H1 (cell line): ENCODE data around the gene G3BP1. TPM values are rescaled to one million over a fixed set of nuclear protein-coding genes. Genes with fewer than 3 reads are reported as not detected.

Source experiments
- CTCF ChIA-PET: fragments of 300-600 bp; sonication (Branson Sonifier 250); formaldehyde crosslinking; loops from one replicate; lab custom pipeline; 2021; ENCODE audit not compliant: partially characterized antibody; lab: Charles Lee
- POLR2A ChIA-PET: fragments of 300-600 bp; sonication (Branson Sonifier 250); formaldehyde crosslinking; loops from one replicate; lab custom pipeline; 2021; ENCODE audit warnings: inconsistent platforms; ENCODE audit not compliant: partially characterized antibody; lab: Charles Lee
- DNase-seq, 2 experiments: peaks; one replicate each; pipeline versions ENCODE4 v3.0.0 to v3.0.0-alpha.2; 2010 to 2022; ENCODE audit warnings: low spot score in 2 of 2, low read depth in 1 of 2, mixed read lengths in 1 of 2
- FAIRE-seq: peaks from 2 replicates; lab custom pipeline; 2011; peaks lifted over from hg19 to GRCh38; lab: Jason Lieb, UNC
- H2AFZ ChIP-seq: 2 replicates; pipeline ENCODE4 v1.8.1; 2012; ENCODE audit warnings: low read length, inconsistent platforms
- H2AK5ac ChIP-seq: 2 replicates; pipeline ENCODE4 v1.6.1; 2013; ENCODE audit warnings: low read depth, low read length
- H2BK120ac ChIP-seq: replicated peaks from 2 replicates; pipeline ENCODE3; 2013; ENCODE audit warnings: low read depth, low read length, inconsistent platforms
- H2BK12ac ChIP-seq: 2 replicates; pipeline ENCODE4 v1.6.1; 2013; ENCODE audit warnings: low read depth, low read length
- H2BK15ac ChIP-seq: 2 replicates; pipeline ENCODE4 v1.6.1; 2013; ENCODE audit warnings: low read length
- H2BK20ac ChIP-seq: 2 replicates; pipeline ENCODE4 v1.6.1; 2013; ENCODE audit warnings: low read length
- H2BK5ac ChIP-seq: 2 replicates; pipeline ENCODE4 v1.6.1; 2013; ENCODE audit warnings: low read depth, low read length
- H3K14ac ChIP-seq: 2 replicates; pipeline ENCODE4 v1.6.1; 2013; ENCODE audit warnings: inconsistent platforms; ENCODE audit not compliant: insufficient read length
- H3K18ac ChIP-seq: 2 replicates; pipeline ENCODE4 v1.6.1; 2013; ENCODE audit warnings: low read length; ENCODE audit errors: extremely low read depth
- H3K23ac ChIP-seq: 2 replicates; pipeline ENCODE4 v1.6.1; 2013; ENCODE audit warnings: inconsistent platforms; ENCODE audit not compliant: insufficient read length
- H3K23me2 ChIP-seq: 2 replicates; pipeline ENCODE4 v1.6.1; 2013; ENCODE audit warnings: low read depth, low read length
- H3K27ac ChIP-seq: 2 replicates; pipeline ENCODE4 v1.6.1; 2011; ENCODE audit warnings: low read depth, low read length, inconsistent platforms
- H3K27me3 ChIP-seq, 4 experiments: replicated peaks in 1 of 4; 1 replicate in 1 of 4; 2 replicates in 3 of 4; pipeline versions ENCODE4 v1.6.1 to v1.8.1; 2011 to 2013; ENCODE audit warnings: low read length in 3 of 4, mild to moderate bottlenecking in 3 of 4, inconsistent platforms in 2 of 4, mixed read lengths in 2 of 4, moderate library complexity in 1 of 4; ENCODE audit not compliant: control insufficient read depth in 3 of 4, insufficient read depth in 3 of 4; ENCODE audit errors: extremely low read depth in 1 of 4
- H3K36me3 ChIP-seq, 4 experiments: 2 replicates each; pipeline versions ENCODE4 v1.6.1 to v1.8.1; 2011 to 2013; ENCODE audit warnings: mild to moderate bottlenecking in 4 of 4, low read length in 3 of 4, moderate library complexity in 2 of 4, control low read depth in 1 of 4, inconsistent platforms in 1 of 4; ENCODE audit not compliant: insufficient read depth in 4 of 4, control insufficient read depth in 2 of 4
- H3K4ac ChIP-seq: replicated peaks from 2 replicates; pipeline ENCODE3; 2013; ENCODE audit warnings: low read length, low read depth, mixed read lengths, inconsistent platforms; ENCODE audit not compliant: insufficient read length
- H3K4me1 ChIP-seq, 4 experiments: replicated peaks in 1 of 4; 1 replicate in 1 of 4; 2 replicates in 3 of 4; pipeline versions ENCODE4 v1.6.1 to v1.8.1; 2011 to 2013; ENCODE audit warnings: low read length in 3 of 4, inconsistent platforms in 2 of 4, mixed read lengths in 1 of 4; ENCODE audit not compliant: insufficient read depth in 4 of 4, control insufficient read depth in 3 of 4
- H3K4me2 ChIP-seq, 2 experiments: 2 replicates each; pipeline versions ENCODE4 v1.6.1 to v1.8.1; 2011 to 2013; ENCODE audit warnings: low read depth in 2 of 2, low read length in 2 of 2, control low read depth in 1 of 2, inconsistent platforms in 1 of 2, mild to moderate bottlenecking in 1 of 2; ENCODE audit not compliant: insufficient read depth in 1 of 2
- H3K4me3 ChIP-seq, 4 experiments: fragments of 200-600, 300-600 bp in 1 of 4; sonication (generic), shearing (Covaris generic), sonication (Bioruptor Twin) in 1 of 4; 2 replicates each; pipeline versions ENCODE4 v1.5.1 to v1.8.1; 2011 to 2016; ENCODE audit warnings: low read length in 4 of 4, low read depth in 3 of 4, control low read depth in 2 of 4, inconsistent platforms in 2 of 4, mild to moderate bottlenecking in 2 of 4, mixed read lengths in 1 of 4, moderate library complexity in 1 of 4; ENCODE audit not compliant: insufficient read depth in 2 of 4; ENCODE audit errors: extremely low read depth in 1 of 4
- H3K56ac ChIP-seq: replicated peaks from 2 replicates; pipeline ENCODE3; 2013; ENCODE audit warnings: low read depth, mild to moderate bottlenecking, mixed read lengths, low read length, inconsistent platforms; ENCODE audit not compliant: insufficient read length
- H3K79me1 ChIP-seq: 2 replicates; pipeline ENCODE4 v1.6.1; 2013; ENCODE audit warnings: low read depth, low read length, control low read depth
- H3K79me2 ChIP-seq, 2 experiments: 2 replicates each; pipeline versions ENCODE4 v1.6.1 to v1.8.1; 2012 to 2013; ENCODE audit warnings: low read length in 2 of 2, mild to moderate bottlenecking in 2 of 2, inconsistent platforms in 1 of 2; ENCODE audit not compliant: insufficient read depth in 2 of 2, control insufficient read depth in 1 of 2
- H3K9ac ChIP-seq, 4 experiments: replicated peaks in 1 of 4; 1 replicate in 1 of 4; 2 replicates in 3 of 4; pipeline versions ENCODE4 v1.6.1 to v1.8.1; 2011 to 2013; ENCODE audit warnings: low read depth in 3 of 4, low read length in 3 of 4, control low read depth in 2 of 4, mild to moderate bottlenecking in 2 of 4, moderate library complexity in 2 of 4, inconsistent platforms in 1 of 4; ENCODE audit errors: extremely low read depth in 1 of 4
- H3K9me3 ChIP-seq, 2 experiments: 2 replicates each; pipeline versions ENCODE4 v1.6.1 to v1.8.1; 2012 to 2013; ENCODE audit warnings: mild to moderate bottlenecking in 2 of 2, moderate library complexity in 2 of 2, control low read depth in 1 of 2, inconsistent platforms in 1 of 2, low read depth in 1 of 2, low read length in 1 of 2, mixed read lengths in 1 of 2; ENCODE audit not compliant: insufficient read depth in 2 of 2
- H4K20me1 ChIP-seq, 2 experiments: replicated peaks in 1 of 2; 2 replicates each; pipeline versions ENCODE3 to v1.8.1; 2011 to 2013; ENCODE audit warnings: inconsistent platforms in 2 of 2, low read length in 2 of 2, mild to moderate bottlenecking in 1 of 2; ENCODE audit not compliant: insufficient read depth in 2 of 2, control insufficient read depth in 1 of 2
- H4K5ac ChIP-seq: 2 replicates; pipeline ENCODE4 v1.6.1; 2013; ENCODE audit warnings: low read length, low read depth, mixed read lengths, inconsistent platforms; ENCODE audit not compliant: insufficient read length
- H4K8ac ChIP-seq: 2 replicates; pipeline ENCODE4 v1.8.0; 2013; ENCODE audit warnings: mild to moderate bottlenecking, moderate library complexity, low read length, inconsistent platforms; ENCODE audit not compliant: insufficient read depth; ENCODE audit errors: extremely low read depth
- H4K91ac ChIP-seq: replicated peaks from 2 replicates; pipeline ENCODE3; 2013; ENCODE audit warnings: low read length, mixed read lengths, inconsistent platforms; ENCODE audit not compliant: insufficient read length
- GABPA ChIP-seq: IDR thresholded peaks from 2 replicates; pipeline ENCODE4 v1.6.1; 2011; ENCODE audit warnings: mild to moderate bottlenecking, low read length, moderate library complexity, borderline replicate concordance; ENCODE audit not compliant: insufficient read depth
- KDM5A ChIP-seq: fragments of 200-600 bp; IDR thresholded peaks from 2 replicates; pipeline ENCODE4 v1.7.1; 2012; ENCODE audit warnings: mild to moderate bottlenecking, low read length, inconsistent platforms, mixed read lengths
- MAFK ChIP-seq: IDR thresholded peaks from 2 replicates; pipeline ENCODE4 v1.6.1; 2012; ENCODE audit warnings: low read depth, mild to moderate bottlenecking, improper control_type of control experiment, low read length
- YY1 ChIP-seq: IDR thresholded peaks from 2 replicates; pipeline ENCODE4 v1.6.1; 2011; ENCODE audit warnings: low read depth, mild to moderate bottlenecking, low read length
- WGBS, 2 experiments: shearing (Covaris generic) in 1 of 2; methylation state at CpG; one replicate each; pipeline versions ENCODE4 v1.1.6 to v1.1.7; 2013 to 2015; ENCODE audit warnings: low lambda C conversion rate in 2 of 2, mixed read lengths in 2 of 2, inconsistent platforms in 1 of 2, low coverage in 1 of 2, missing lambda C conversion rate in 1 of 2; ENCODE audit not compliant: insufficient replicate concordance in 2 of 2, insufficient coverage in 1 of 2, insufficient read length in 1 of 2; ENCODE audit errors: extremely low coverage in 1 of 2, missing lambda C conversion rate in 1 of 2; 5-methylcytosine and 5-hydroxymethylcytosine counted together
- polyA plus RNA-seq, 7 experiments: library from polyadenylated mRNA; depleted of rRNA in 3 of 7; stranded (reverse) in 5 of 7; unstranded in 2 of 7; fragments of >200 nt in 5 of 7; fragments of 200-250 nt in 2 of 7; gene quantifications; 1 replicate in 5 of 7; 2 replicates in 1 of 7; 4 replicates in 1 of 7; pipeline versions ENCODE4 v1.2.1 to v1.2.3, GENCODE V29; 2011 to 2013; ENCODE audit warnings: missing spikeins in 2 of 7, mixed read lengths in 2 of 7
- total RNA-seq: library from RNA; stranded (reverse); fragmentation: NEBNext Ultra II Directional; extraction: Animal tissue kit (Norgen Biotek cat#: 25700); gene quantifications from 2 replicates; pipeline ENCODE4 v1.2.1, GENCODE V29; 2021

Gene G3BP1
- total and polyA plus RNA-seq, 2 of the 8 experiments (the other 6 are each of a cell fraction or from before 2014, with no cell fraction given) = 71.2 to 516 TPM

- Histone ChIP-seq H3K36me3 (peaks cover 3 to 14% (median 7%) of the 10 kb centered on the region in 4 experiments; a peak in 4 of 8 replicates), H4K5ac (no peak overlapping the region), H2BK5ac (no peak overlapping the region), H2BK12ac (no peak overlapping the region), H4K8ac (no peak overlapping the region), H3K9me3 (no peaks in the 10 kb centered on the region), H2AFZ (no peak overlapping the region), H3K4me1 (peaks cover 6 to 10% (median 9%) of the 10 kb centered on the region in 4 experiments), H3K27me3 (no peaks in the 10 kb centered on the region), H3K9ac (no peak overlapping the region), H3K56ac (no peak overlapping the region), H3K14ac (no peak overlapping the region), H2BK15ac (no peak overlapping the region), H3K79me2 (no peaks in the 10 kb centered on the region), H3K4me2 (no peak overlapping the region), H3K79me1 (0 out of 2 replicates have a peak, but pooled peaks cover 3% of the 10 kb centered on the region), H4K91ac (no peak overlapping the region), H2BK120ac (no peak overlapping the region), H2AK5ac (no peak overlapping the region), H3K4me3 (no peak overlapping the region), H3K18ac (no peak overlapping the region), H2BK20ac (no peak overlapping the region), H3K23ac (no peak overlapping the region), H3K27ac (no peak overlapping the region), H3K4ac (no peak overlapping the region), H3K23me2 (no peaks in the 10 kb centered on the region), H4K20me1 (no peaks in the 10 kb centered on the region)
- CTCF ChIA-PET = interaction anchor here (1.0 to 38.0 kb wide), 11 partner anchors 13 to 296 kb away, joined by 3 to 991 read pairs (median 4); partner anchors contain the start of gene SLC36A1
- POLR2A ChIA-PET = interaction anchor here (1.0 to 5.1 kb wide), 4 partner anchors 10 to 28 kb away, joined by 3 to 33 read pairs (median 3); partner anchors contain the start of gene G3BP1
- FAIRE-seq = no peak
- TF ChIP-seq MAFK (no peak), KDM5A (no peak), GABPA (no peak), YY1 (no peak)
- WGBS, 2 experiments = 94% methylated on average over 1 of the region's 1 CpG; no CpG with 5 or more reads in 1 of the 2 experiments
- DNase-seq = no peak
Observed at GRCh38 chr5:151743530-151743929, 28.2 kb upstream of the G3BP1 start.
